Retinal pigment epithelial cell (primary cell): ENCODE data around the gene GATAD1.
"Not testable (repeated sequence)": the region's sequence is repeated elsewhere in the genome, so short reads cannot be mapped to it uniquely, and the experiment has no call there.

Experiments used
- DNase-seq: peaks from one replicate; pipeline ENCODE4 v3.0.0-alpha.2; 2010; ENCODE audit warnings: low read depth
- H3K4me3 ChIP-seq: 2 replicates; pipeline ENCODE4 v1.5.1; 2011; ENCODE audit warnings: mild to moderate bottlenecking, low read length, control low read depth, moderate library complexity
- CTCF ChIP-seq: conservative IDR thresholded peaks from 2 replicates; pipeline ENCODE4 v1.5.1; 2011; ENCODE audit warnings: low read depth, low read length, control low read depth, inconsistent platforms

The GATAD1 gene

GRCh38 chr7:92460109-92460508 lies 12.8 kb downstream of the GATAD1 start:
- no peak overlapping the region for H3K4me3 ChIP-seq
- no peak for DNase-seq
- no peak for TF ChIP-seq CTCF

- DNase-seq, result no peak
- no peak overlapping the region for H3K4me3 ChIP-seq
- no peak for TF ChIP-seq CTCF
Observed at GRCh38 chr7:92460510-92460909, 13.2 kb downstream of the GATAD1 start.

- peak; percentile 88 for TF ChIP-seq CTCF
- no peak for DNase-seq
- H3K4me3 ChIP-seq, result no peak overlapping the region
Observed at GRCh38 chr7:92461027-92462003, 14.0 kb downstream of the GATAD1 start.

- no peak for TF ChIP-seq CTCF
- H3K4me3 ChIP-seq, result no peak overlapping the region
- no peak for DNase-seq
Observed at GRCh38 chr7:92462560-92462959, 15.3 kb downstream of the GATAD1 start.

GRCh38 chr7:92464515-92464914 lies 17.2 kb downstream of the GATAD1 start:
- DNase-seq, result no peak
- no peak for TF ChIP-seq CTCF
- no peak overlapping the region for H3K4me3 ChIP-seq

GRCh38 chr7:92466682-92467081 lies 19.4 kb downstream of the GATAD1 start:
- DNase-seq, result no peak
- H3K4me3 ChIP-seq, result no peak overlapping the region
- no peak for TF ChIP-seq CTCF

GRCh38 chr7:92468589-92468988 lies 21.3 kb downstream of the GATAD1 start:
- not testable (repeated sequence) for DNase-seq, H3K4me3 ChIP-seq

GRCh38 chr7:92473989-92474388 lies 26.7 kb downstream of the GATAD1 start:
- H3K4me3 ChIP-seq, DNase-seq: not testable (repeated sequence)

GRCh38 chr7:92475261-92475770 lies 28.0 kb downstream of the GATAD1 start:
- H3K4me3 ChIP-seq, DNase-seq: not testable (repeated sequence)

GRCh38 chr7:92475851-92476590 lies 28.7 kb downstream of the GATAD1 start:
- not testable (repeated sequence) for DNase-seq, H3K4me3 ChIP-seq

GRCh38 chr7:92477681-92478080 lies 30.4 kb downstream of the GATAD1 start, which contains the start of gene ERVW-1:
TSS of gene ERVW-1 (minus strand) at chr7:92477946. CDS start at chr7:92470381, 7,565 bp downstream.
- not testable (repeated sequence) for H3K4me3 ChIP-seq, DNase-seq
